HepG2 (cell line): ENCODE data around the gene NRP1. TPM values are rescaled to one million over a fixed set of nuclear protein-coding genes. Genes with fewer than 3 reads are reported as not detected.

Experiments
- ATAC-seq: fragments of 200-7000 bp; cut with Tn5 transposase; 3 replicates; pipeline ENCODE4 v1.9.1; 2020; ENCODE audit warnings: mild to moderate bottlenecking, moderate library complexity
- BruUV-seq: library from RNA; stranded (reverse); fragments of 400-500 nt; replicated peaks from 2 replicates; lab custom pipeline; 2021; lab: Mats Ljungman, UMichigan
- CTCF ChIA-PET: fragments of 300-600 bp; formaldehyde crosslinking; extraction: SDS; loops from one replicate; lab custom pipeline; 2021; ENCODE audit warnings: low total read pairs, inconsistent platforms, low intra/inter-chr PET ratio; lab: Yijun Ruan, JAX
- POLR2A ChIA-PET: fragments of 350-600 bp; sonication (Branson Sonifier 250); formaldehyde crosslinking; loops from one replicate; lab custom pipeline; 2020; ENCODE audit warnings: antibody characterized with exemption, inconsistent platforms; lab: Yijun Ruan, JAX
- DNase-seq: peaks from one replicate; pipeline ENCODE4 v3.0.0-alpha.2; 2015; ENCODE audit warnings: low spot score
- FAIRE-seq: peaks from 3 replicates; lab custom pipeline; 2011; peaks lifted over from hg19 to GRCh38; lab: Jason Lieb, UNC
- H2AFZ ChIP-seq: one replicate; pipeline ENCODE4 v1.6.1; 2011; ENCODE audit warnings: low read length, inconsistent platforms
- H3K27ac ChIP-seq: fragments of 300-600 bp; 3 replicates; pipeline ENCODE4 v1.8.0; 2011; ENCODE audit warnings: mixed run types, mild to moderate bottlenecking, mixed read lengths, low read length, inconsistent platforms; ENCODE audit not compliant: insufficient read depth; ENCODE audit errors: extremely low read length
- H3K27me3 ChIP-seq, 2 experiments: fragments of 200-600 bp in 1 of 2; 2 replicates in 1 of 2; 3 replicates in 1 of 2; pipeline versions ENCODE4 v1.6.0 to v1.8.0; 2011; ENCODE audit warnings: low read length in 2 of 2, mild to moderate bottlenecking in 2 of 2, moderate library complexity in 2 of 2, inconsistent platforms in 1 of 2; ENCODE audit not compliant: insufficient read depth in 2 of 2, control insufficient read depth in 1 of 2
- H3K36me3 ChIP-seq, 2 experiments: fragments of 200-600 bp in 1 of 2; replicated peaks in 1 of 2; 2 replicates in 1 of 2; 3 replicates in 1 of 2; pipeline versions ENCODE4 v1.5.1 to v1.8.0; 2011; ENCODE audit warnings: low read length in 2 of 2, inconsistent platforms in 1 of 2; ENCODE audit not compliant: insufficient read depth in 2 of 2, control insufficient read depth in 1 of 2
- H3K4me1 ChIP-seq: 2 replicates; pipeline ENCODE4 v1.5.1; 2012; ENCODE audit warnings: low read length, inconsistent platforms; ENCODE audit not compliant: insufficient read depth
- H3K4me2 ChIP-seq: 2 replicates; pipeline ENCODE4 v1.6.0; 2011; ENCODE audit warnings: low read depth, low read length, inconsistent platforms
- H3K4me3 ChIP-seq, 3 experiments: fragments of 200-600 bp in 1 of 3; sonication (generic), shearing (Covaris generic) in 1 of 3; replicated peaks in 1 of 3; 2 replicates each; pipeline ENCODE4 v1.5.1; 2011 to 2016; ENCODE audit warnings: low read length in 3 of 3, inconsistent platforms in 2 of 3, low read depth in 2 of 3, mild to moderate bottlenecking in 2 of 3, control low read depth in 1 of 3, mixed read lengths in 1 of 3; ENCODE audit not compliant: insufficient read depth in 1 of 3
- H3K79me2 ChIP-seq: one replicate; pipeline ENCODE4 v1.6.1; 2011; ENCODE audit warnings: low read length, inconsistent platforms; ENCODE audit not compliant: insufficient read depth
- H3K9ac ChIP-seq: 2 replicates; pipeline ENCODE4 v1.6.0; 2011; ENCODE audit warnings: mild to moderate bottlenecking, low read depth, low read length, inconsistent platforms; ENCODE audit not compliant: insufficient read depth
- H3K9me3 ChIP-seq: 2 replicates; pipeline ENCODE4 v1.5.1; 2012; ENCODE audit warnings: mild to moderate bottlenecking, low read length
- H4K20me1 ChIP-seq: 2 replicates; pipeline ENCODE4 v1.6.0; 2011; ENCODE audit warnings: inconsistent platforms, mild to moderate bottlenecking, low read length, moderate library complexity; ENCODE audit not compliant: insufficient read depth
- ARNT ChIP-seq: fragments of 450-650 bp; IDR thresholded peaks from 2 replicates; pipeline ENCODE4 v1.6.1; 2017
- CEBPB ChIP-seq: IDR thresholded peaks from 2 replicates; pipeline ENCODE4 v1.6.1; 2011; ENCODE audit warnings: low read depth, low read length, improper control_type of control experiment, borderline replicate concordance
- CEBPG ChIP-seq: IDR thresholded peaks from 2 replicates; pipeline ENCODE4 v1.6.1; 2016
- DBP ChIP-seq: sonication (generic); formaldehyde crosslinking; IDR thresholded peaks from 2 replicates; pipeline ENCODE4 v1.4.0; 2020; ENCODE audit warnings: missing genetic modification reagents; ENCODE audit errors: not compliant biosample characterization
- HNRNPK ChIP-seq: fragments of 200-400 bp; formaldehyde crosslinking; IDR thresholded peaks from 2 replicates; pipeline ENCODE4 v1.6.1; 2018; ENCODE audit warnings: low read length, low read depth, moderate library complexity, mild to moderate bottlenecking; ENCODE audit not compliant: poor library complexity, severe bottlenecking
- KMT2B ChIP-seq: IDR thresholded peaks from 2 replicates; pipeline ENCODE4 v1.6.1; 2016; ENCODE audit warnings: missing genetic modification reagents, missing compliant biosample characterization
- MLXIP ChIP-seq: sonication (generic); formaldehyde crosslinking; IDR thresholded peaks from 2 replicates; pipeline ENCODE4 v1.9.0; 2021; ENCODE audit warnings: missing genetic modification reagents, borderline replicate concordance
- NFIB ChIP-seq: sonication (generic); formaldehyde crosslinking; IDR thresholded peaks from 2 replicates; pipeline ENCODE4 v1.9.0; 2021; ENCODE audit warnings: missing genetic modification reagents, mild to moderate bottlenecking, borderline replicate concordance
- POLR2G ChIP-seq: fragments of 200-400 bp; formaldehyde crosslinking; IDR thresholded peaks from 2 replicates; pipeline ENCODE4 v1.6.1; 2018; ENCODE audit warnings: mild to moderate bottlenecking, low read depth, low read length, moderate library complexity
- RFX5 ChIP-seq: IDR thresholded peaks from 2 replicates; pipeline ENCODE4 v1.6.1; 2011; ENCODE audit warnings: low read depth, low read length, improper control_type of control experiment
- SIX4 ChIP-seq: sonication (generic); formaldehyde crosslinking; IDR thresholded peaks from 2 replicates; pipeline ENCODE4 v1.4.0; 2020; ENCODE audit warnings: missing genetic modification reagents
- TAF1 ChIP-seq: sonication (generic); formaldehyde crosslinking; IDR thresholded peaks from 2 replicates; pipeline ENCODE4 v1.4.0; 2020; ENCODE audit warnings: missing genetic modification reagents
- ZC3H13 ChIP-seq: sonication (generic); formaldehyde crosslinking; IDR thresholded peaks from 2 replicates; pipeline ENCODE4 v1.8.1; 2023; ENCODE audit warnings: mild to moderate bottlenecking, missing genetic modification reagents, moderate library complexity
- ZMAT3 ChIP-seq: sonication (generic); formaldehyde crosslinking; conservative IDR thresholded peaks from 2 replicates; pipeline ENCODE4 v1.7.0; 2021; ENCODE audit warnings: missing genetic modification reagents
- ZNF678 ChIP-seq: sonication (generic); formaldehyde crosslinking; IDR thresholded peaks from 2 replicates; pipeline ENCODE4 v1.4.0; 2020; ENCODE audit warnings: mild to moderate bottlenecking, missing genetic modification reagents
- ZNF704 ChIP-seq: sonication (generic); formaldehyde crosslinking; IDR thresholded peaks from 2 replicates; pipeline ENCODE4 v1.8.1; 2023; ENCODE audit warnings: mild to moderate bottlenecking, inconsistent platforms, moderate library complexity, missing genetic modification reagents, borderline replicate concordance
- ZNF800 ChIP-seq: sonication (generic); formaldehyde crosslinking; IDR thresholded peaks from 2 replicates; pipeline ENCODE4 v1.4.0; 2020; ENCODE audit warnings: missing genetic modification reagents
- WGBS: methylation state at CpG from one replicate; pipeline ENCODE4 v1.1.6; 2017; ENCODE audit warnings: low lambda C conversion rate; 5-methylcytosine and 5-hydroxymethylcytosine counted together
- in situ Hi-C: cut with HindIII; loops from 2 replicates; pipeline ENCODE4 v1.10.0; 2017; ENCODE audit warnings: low pct_unique_long_range_greater_than_20kb; ENCODE audit not compliant: extremely low pct_ligation_motif_present
- intact Hi-C: fragments of 100-400 bp; cut with micrococcal nuclease; formaldehyde crosslinking; loops from one replicate; pipeline ENCODE4 v1.10.0; 2022; ENCODE audit not compliant: unreplicated experiment
- polyA plus RNA-seq, 8 experiments: library from polyadenylated mRNA; depleted of rRNA in 3 of 8; stranded (reverse) in 7 of 8; unstranded in 1 of 8; fragments of >200 nt; fragmentation: Illumina TruSeq in 4 of 8; extraction: Trizol in 4 of 8; gene quantifications; 2 replicates each; pipeline versions ENCODE4 v1.2.1 to v1.2.3, GENCODE V29; 2011 to 2016; ENCODE audit warnings: low read depth in 4 of 8, missing spikeins in 1 of 8, mixed read lengths in 1 of 8; ENCODE audit not compliant: insufficient read depth in 1 of 8
- total RNA-seq, 5 experiments: library from RNA; depleted of rRNA; stranded (reverse); fragments of >200 nt; fragmentation: Illumina TruSeq; extraction: Trizol; gene quantifications; 2 replicates each; pipeline ENCODE4 v1.2.3, GENCODE V29; 2016; ENCODE audit warnings: low read depth in 1 of 5

The NRP1 gene
- total and polyA plus RNA-seq, 2 of the 13 experiments (the other 11 are each of a cell fraction or from before 2014, with no cell fraction given) = 5.3 to 5.8 TPM

GRCh38 chr10:33323721-33324120 is 10.7 kb downstream of the NRP1 start:
- 92% methylated on average over 6 of the region's 6 CpGs for WGBS
- Histone ChIP-seq H3K36me3 (peaks cover 0 to 1% of the 10 kb centered on the region in 2 experiments; a peak in 2 of 5 replicates), H2AFZ (no peak overlapping the region), H3K27ac (no peak overlapping the region)
- CTCF ChIA-PET = no interaction called here
- ATAC-seq = no peak
- TF ChIP-seq ZNF800 (no peak), MLXIP (CRISPR knock-in tag) (no peak), KMT2B (CRISPR knock-in tag) (no peak), HNRNPK (no peak), SIX4 (no peak), ZC3H13 (CRISPR knock-in tag) (no peak), ZNF678 (CRISPR knock-in tag) (no peak), ZMAT3 (no peak), DBP (no peak), CEBPB (no peak), CEBPG (CRISPR knock-in tag) (no peak), ZNF704 (CRISPR knock-in tag) (no peak), NFIB (CRISPR knock-in tag) (no peak), POLR2G (no peak), ARNT (no peak), TAF1 (CRISPR knock-in tag) (no peak), RFX5 (no peak)
- TF ChIP-seq, all 625 proteins: peak for 0
- no peak overlapping the region for H3K4me3 ChIP-seq
- no peaks in the 10 kb centered on the region for H3K9me3 ChIP-seq
- FAIRE-seq (no peak), DNase-seq (no peak)
- H3K4me1 ChIP-seq = peaks cover 27% of the 10 kb centered on the region
- H3K9ac ChIP-seq = no peak overlapping the region
- BruUV-seq = no TSS peak
- no peaks in the 10 kb centered on the region for H3K79me2 ChIP-seq
- intact Hi-C loops = no loop called here
- no peak overlapping the region for H3K4me2 ChIP-seq
- no peaks in the 10 kb centered on the region for H4K20me1 ChIP-seq
- no peaks in the 10 kb centered on the region for H3K27me3 ChIP-seq
- POLR2A ChIA-PET = no interaction called here
- in situ Hi-C loops = no loop called here
